ENCODE results near the gene PTGES2. TPM values are rescaled to one million over a fixed set of nuclear protein-coding genes. Genes with fewer than 3 reads are reported as not detected.

The PTGES2 gene
- total and polyA plus RNA-seq, 2 of the 13 experiments (the other 11 are each of a cell fraction or from before 2014, with no cell fraction given) = 63.7 to 79.8 TPM

- TF ChIP-seq ZNF761 (CRISPR knock-in tag; conservative IDR thresholded peaks at IDR 0.05) (0 out of 2 replicates have a peak, but pooled peaks have one; percentile 76), FLYWCH1 (CRISPR knock-in tag; IDR thresholded peaks at IDR 0.05) (0 out of 2 replicates have a peak, but pooled peaks have one; percentile 54), KAT8 (CRISPR knock-in tag; IDR thresholded peaks at IDR 0.05) (peak; percentile 88), IRF2 (CRISPR knock-in tag; IDR thresholded peaks at IDR 0.05) (peak; percentile 75), MBNL3 (CRISPR knock-in tag; conservative IDR thresholded peaks at IDR 0.05) (no peak), ZNF790 (CRISPR knock-in tag; IDR thresholded peaks at IDR 0.05; ENCODE audit: borderline replicate concordance) (no peak), KLF11 (CRISPR knock-in tag; IDR thresholded peaks at IDR 0.05) (no peak), ATF4 (CRISPR knock-in tag; IDR thresholded peaks at IDR 0.05) (peak in 1 of 2 experiments; percentile 16; a peak in 1 of 4 replicates), SP140L (CRISPR knock-in tag; IDR thresholded peaks at IDR 0.05; ENCODE audit: borderline replicate concordance) (no peak; the same call in 1 of the 2 replicates), YY1 (IDR thresholded peaks at IDR 0.05; ENCODE audit: insufficient read depth, insufficient replicate concordance, low read depth, low read length) (peak; percentile 43), TRIM24 (CRISPR knock-in tag; IDR thresholded peaks at IDR 0.05) (peak; percentile 91; the same call in 1 of the 2 replicates), STAT6 (CRISPR knock-in tag; IDR thresholded peaks at IDR 0.05; ENCODE audit: borderline replicate concordance) (peak; percentile 96; the same call in 1 of the 2 replicates), SOX5 (CRISPR knock-in tag; IDR thresholded peaks at IDR 0.05; ENCODE audit: borderline replicate concordance) (peak; percentile 90), SAP130 (CRISPR knock-in tag; IDR thresholded peaks at IDR 0.05; ENCODE audit: low read depth) (peak; percentile 96), TAF1 (CRISPR knock-in tag; IDR thresholded peaks at IDR 0.05) (peak; percentile 35; the same call in 1 of the 2 replicates), ISX (CRISPR knock-in tag; conservative IDR thresholded peaks at IDR 0.05) (no peak), MTF1 (CRISPR knock-in tag; IDR thresholded peaks at IDR 0.05) (no peak), SALL2 (CRISPR knock-in tag; IDR thresholded peaks at IDR 0.05) (no peak), ZSCAN25 (CRISPR knock-in tag; IDR thresholded peaks at IDR 0.05) (peak; percentile 82), HOXA7 (CRISPR knock-in tag; IDR thresholded peaks at IDR 0.05) (no peak), ZSCAN12 (CRISPR knock-in tag; IDR thresholded peaks at IDR 0.05) (no peak), GTF2F1 (IDR thresholded peaks at IDR 0.05; ENCODE audit: low read length) (no peak), PLRG1 (conservative IDR thresholded peaks at IDR 0.05) (no peak), SMAD1 (CRISPR knock-in tag; IDR thresholded peaks at IDR 0.05; ENCODE audit: borderline replicate concordance, low read depth) (no peak; the same call in 1 of the 2 replicates)
- TF ChIP-seq, protein P1, sequence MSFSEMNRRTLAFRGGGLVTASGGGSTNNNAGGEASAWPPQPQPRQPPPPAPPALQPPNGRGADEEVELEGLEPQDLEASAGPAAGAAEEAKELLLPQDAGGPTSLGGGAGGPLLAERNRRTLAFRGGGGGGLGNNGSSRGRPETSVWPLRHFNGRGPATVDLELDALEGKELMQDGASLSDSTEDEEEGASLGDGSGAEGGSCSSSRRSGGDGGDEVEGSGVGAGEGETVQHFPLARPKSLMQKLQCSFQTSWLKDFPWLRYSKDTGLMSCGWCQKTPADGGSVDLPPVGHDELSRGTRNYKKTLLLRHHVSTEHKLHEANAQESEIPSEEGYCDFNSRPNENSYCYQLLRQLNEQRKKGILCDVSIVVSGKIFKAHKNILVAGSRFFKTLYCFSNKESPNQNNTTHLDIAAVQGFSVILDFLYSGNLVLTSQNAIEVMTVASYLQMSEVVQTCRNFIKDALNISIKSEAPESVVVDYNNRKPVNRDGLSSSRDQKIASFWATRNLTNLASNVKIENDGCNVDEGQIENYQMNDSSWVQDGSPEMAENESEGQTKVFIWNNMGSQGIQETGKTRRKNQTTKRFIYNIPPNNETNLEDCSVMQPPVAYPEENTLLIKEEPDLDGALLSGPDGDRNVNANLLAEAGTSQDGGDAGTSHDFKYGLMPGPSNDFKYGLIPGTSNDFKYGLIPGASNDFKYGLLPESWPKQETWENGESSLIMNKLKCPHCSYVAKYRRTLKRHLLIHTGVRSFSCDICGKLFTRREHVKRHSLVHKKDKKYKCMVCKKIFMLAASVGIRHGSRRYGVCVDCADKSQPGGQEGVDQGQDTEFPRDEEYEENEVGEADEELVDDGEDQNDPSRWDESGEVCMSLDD (CRISPR knock-in tag; IDR thresholded peaks at IDR 0.05; ENCODE audit: borderline replicate concordance) = no peak; the same call in 1 of the 2 replicates
Measured at GRCh38 chr9:128115187-128116103, 12.1 kb downstream of the PTGES2 start (continued).
